ENCODE results near the gene FAM81A.

- TF ChIP-seq CTCF (IDR thresholded peaks at IDR 0.05 in 8 of 11, conservative IDR thresholded peaks at IDR 0.05 in 3 of 11), result no peak
- TF ChIP-seq POLR2A (IDR thresholded peaks at IDR 0.05), result no peak
- no peak for TF ChIP-seq POLR2AphosphoS5 (IDR thresholded peaks at IDR 0.05)
Measured at GRCh38 chr15:59416816-59417215, 21.2 kb upstream of the FAM81A start.
